B cell (primary cell): ENCODE data around the gene NETO2. TPM values are rescaled to one million over a fixed set of nuclear protein-coding genes. Genes with fewer than 3 reads are reported as not detected.
"Not testable (repeated sequence)": the region's sequence is repeated elsewhere in the genome, so short reads cannot be mapped to it uniquely, and the experiment has no call there.

Source experiments
- ATAC-seq: fragments of 200-7000 bp; cut with Tn5 transposase; one replicate; pipeline ENCODE4 v1.10.0; 2021; ENCODE audit warnings: low read depth, mild to moderate bottlenecking, moderate number of reproducible peaks, moderate library complexity
- CTCF ChIA-PET: fragments of 350-600 bp; sonication (Branson Sonifier 250); formaldehyde crosslinking; loops from one replicate; lab custom pipeline; 2021; ENCODE audit warnings: antibody characterized with exemption, inconsistent platforms; lab: Charles Lee
- POLR2A ChIA-PET: fragments of 350-600 bp; sonication (Branson Sonifier 250); formaldehyde crosslinking; loops from one replicate; lab custom pipeline; 2021; ENCODE audit warnings: antibody characterized with exemption; lab: Charles Lee
- DNase-seq: peaks from one replicate; pipeline ENCODE4 v3.0.0; 2013
- H2AFZ ChIP-seq: 2 replicates; pipeline ENCODE4 v1.6.1; 2012; ENCODE audit warnings: mild to moderate bottlenecking, low read depth, low read length; ENCODE audit not compliant: insufficient read depth, poor library complexity, severe bottlenecking
- H3K27ac ChIP-seq, 2 donors: 1 replicate in 1 of 2; 2 replicates in 1 of 2; pipeline ENCODE4 v1.5.1; 2012 to 2013; ENCODE audit warnings: low read length in 2 of 2, mild to moderate bottlenecking in 2 of 2, moderate library complexity in 1 of 2
- H3K27me3 ChIP-seq, 4 experiments: fragments of 200-600 bp in 1 of 4; sonication (generic) in 1 of 4; replicated peaks in 1 of 4; 1 replicate in 2 of 4; 2 replicates in 2 of 4; pipeline versions ENCODE4 v1.6.1 to v1.7.0; 2013 to 2016; ENCODE audit warnings: low read length in 3 of 4, mild to moderate bottlenecking in 2 of 4, mixed read lengths in 1 of 4, moderate library complexity in 1 of 4; ENCODE audit not compliant: insufficient read depth in 4 of 4, control insufficient read depth in 3 of 4; ENCODE audit errors: control extremely low read depth in 1 of 4
- H3K36me3 ChIP-seq, 2 experiments: replicated peaks in 1 of 2; 1 replicate in 1 of 2; 2 replicates in 1 of 2; pipeline versions ENCODE4 v1.6.1 to v1.7.1; 2013; ENCODE audit warnings: low read length in 1 of 2; ENCODE audit not compliant: insufficient read depth in 2 of 2, control insufficient read depth in 1 of 2; ENCODE audit errors: control extremely low read depth in 1 of 2, extremely low read depth in 1 of 2
- H3K4me1 ChIP-seq, 2 donors: fragments of 200-600 bp in 1 of 2; sonication (generic) in 1 of 2; 1 replicate in 1 of 2; 2 replicates in 1 of 2; pipeline versions ENCODE4 v1.5.1 to v1.6.1; 2013 to 2017; ENCODE audit warnings: low read length in 2 of 2; ENCODE audit not compliant: control insufficient read depth in 2 of 2, insufficient read depth in 2 of 2
- H3K4me2 ChIP-seq: replicated peaks from 2 replicates; pipeline ENCODE3; 2012; ENCODE audit warnings: mild to moderate bottlenecking, low read depth, low read length; ENCODE audit not compliant: poor library complexity, severe bottlenecking
- H3K4me3 ChIP-seq, 5 experiments: fragments of 200-600 bp in 1 of 5; sonication (generic) in 1 of 5; 1 replicate in 3 of 5; 2 replicates in 2 of 5; pipeline versions ENCODE4 v1.5.1 to v1.7.0; 2011 to 2016; ENCODE audit warnings: low read length in 4 of 5, mild to moderate bottlenecking in 4 of 5, low read depth in 2 of 5, control low read depth in 1 of 5, moderate library complexity in 1 of 5; ENCODE audit not compliant: insufficient read depth in 1 of 5; ENCODE audit errors: control extremely low read depth in 1 of 5, extremely low read depth in 1 of 5
- H3K79me2 ChIP-seq: fragments of 200-600 bp; sonication (generic); one replicate; pipeline ENCODE4 v1.6.0; 2016; ENCODE audit warnings: low read length; ENCODE audit not compliant: control insufficient read depth, insufficient read depth
- H3K9ac ChIP-seq: fragments of 200-600 bp; sonication (generic); 2 replicates; pipeline ENCODE4 v1.6.1; 2017; ENCODE audit warnings: mild to moderate bottlenecking, low read length, moderate library complexity
- H3K9me3 ChIP-seq, 3 donors: one replicate each; pipeline versions ENCODE4 v1.6.1 to v1.7.1; 2013; ENCODE audit warnings: low read length in 2 of 3; ENCODE audit not compliant: control insufficient read depth in 2 of 3, insufficient read depth in 1 of 3; ENCODE audit errors: control extremely low read depth in 1 of 3
- H4K20me1 ChIP-seq: 2 replicates; pipeline ENCODE4 v1.6.0; 2012; ENCODE audit warnings: mild to moderate bottlenecking, low read length; ENCODE audit not compliant: insufficient read depth, control insufficient read depth, poor library complexity, severe bottlenecking
- H3K27ac Mint-ChIP-seq: one replicate; pipeline ENCODE4 v1.8.0; 2021; ENCODE audit warnings: mixed read lengths
- H3K27me3 Mint-ChIP-seq: one replicate; pipeline ENCODE4 v1.8.0; 2021; ENCODE audit warnings: mixed read lengths
- H3K4me1 Mint-ChIP-seq: one replicate; pipeline ENCODE4 v1.8.0; 2021; ENCODE audit warnings: mixed read lengths
- H3K4me3 Mint-ChIP-seq: one replicate; pipeline ENCODE4 v1.8.0; 2021; ENCODE audit warnings: mixed read lengths
- H3K9me3 Mint-ChIP-seq: one replicate; pipeline ENCODE4 v1.8.0; 2022; ENCODE audit warnings: mixed read lengths; ENCODE audit not compliant: insufficient read depth
- EZH2 ChIP-seq: IDR thresholded peaks from 2 replicates; pipeline ENCODE4 v1.6.1; 2012; ENCODE audit warnings: borderline replicate concordance, low read depth, mild to moderate bottlenecking, moderate library complexity, low read length; ENCODE audit not compliant: insufficient read depth, poor library complexity, severe bottlenecking
- WGBS: methylation state at CpG from one replicate; pipeline ENCODE4 v1.1.5; 2013; ENCODE audit warnings: missing lambda C conversion rate; ENCODE audit not compliant: insufficient coverage; 5-methylcytosine and 5-hydroxymethylcytosine counted together
- intact Hi-C: fragments of 100-400 bp; cut with micrococcal nuclease; formaldehyde crosslinking; loops from one replicate; pipeline ENCODE4 v1.10.0; 2022
- polyA minus RNA-seq: library from RNA; depleted of rRNA, polyadenylated mRNA; stranded (reverse); fragments of >200 nt; gene quantifications from 2 replicates; pipeline ENCODE4 v1.2.3, GENCODE V29; 2012
- polyA plus RNA-seq: library from polyadenylated mRNA; depleted of rRNA; stranded (reverse); fragments of >200 nt; gene quantifications from 2 replicates; pipeline ENCODE4 v1.2.3, GENCODE V29; 2012
- total RNA-seq, 2 donors: library from RNA; stranded (reverse); fragments of 120-200 nt in 1 of 2; gene quantifications; 1 replicate in 1 of 2; 2 replicates in 1 of 2; pipeline versions ENCODE4 v1.2.3 to v1.2.4, GENCODE V29; 2013 to 2022
- TF ChIP-seq, protein P1 (sequence below): fragments of 200-600 bp; IDR thresholded peaks from one replicate; pipeline ENCODE4 v1.8.0; 2022; ENCODE audit warnings: antibody characterized with exemption, mild to moderate bottlenecking

The NETO2 gene
- 4.1 and 4.2 TPM in 2 replicates for total RNA-seq
- total RNA-seq (2013), result 2.4 TPM
- polyA plus RNA-seq, result 1.9 and 2.4 TPM in 2 replicates
- polyA minus RNA-seq, result 2.4 and 2.5 TPM in 2 replicates

- Histone ChIP-seq H3K4me1 (peaks cover 9 to 16% of the 10 kb centered on the region in 2 donors), H3K9ac (peak within 1 kb of the TSS; percentile 58), H3K79me2 (no peaks in the 10 kb centered on the region), H3K36me3 (no peaks in the 10 kb centered on the region), H3K27ac (no peak within 1 kb of the TSS), H4K20me1 (no peaks in the 10 kb centered on the region), H3K27me3 (peaks cover 0 to 9% (median 0%) of the 10 kb centered on the region in 4 experiments), H2AFZ (peak within 1 kb of the TSS; percentile 81), H3K9me3 (peaks cover 0 to 5% (median 0%) of the 10 kb centered on the region in 3 donors), H3K4me2 (peak within 1 kb of the TSS; percentile 93), H3K4me3 (peak within 1 kb of the TSS; percentile 42 to 81 (median 64))
- Mint-ChIP-seq H3K27ac (peak within 1 kb of the TSS; percentile 84), H3K9me3 (no peaks in the 10 kb centered on the region), H3K4me1 (peaks cover 19% of the 10 kb centered on the region), H3K4me3 (peak within 1 kb of the TSS; percentile 94), H3K27me3 (no peaks in the 10 kb centered on the region)
- POLR2A ChIA-PET, result no interaction called here
- ATAC-seq (peak; percentile 67), DNase-seq (peak; percentile 85)
- TF ChIP-seq EZH2, result no peak
- TF ChIP-seq, protein P1, sequence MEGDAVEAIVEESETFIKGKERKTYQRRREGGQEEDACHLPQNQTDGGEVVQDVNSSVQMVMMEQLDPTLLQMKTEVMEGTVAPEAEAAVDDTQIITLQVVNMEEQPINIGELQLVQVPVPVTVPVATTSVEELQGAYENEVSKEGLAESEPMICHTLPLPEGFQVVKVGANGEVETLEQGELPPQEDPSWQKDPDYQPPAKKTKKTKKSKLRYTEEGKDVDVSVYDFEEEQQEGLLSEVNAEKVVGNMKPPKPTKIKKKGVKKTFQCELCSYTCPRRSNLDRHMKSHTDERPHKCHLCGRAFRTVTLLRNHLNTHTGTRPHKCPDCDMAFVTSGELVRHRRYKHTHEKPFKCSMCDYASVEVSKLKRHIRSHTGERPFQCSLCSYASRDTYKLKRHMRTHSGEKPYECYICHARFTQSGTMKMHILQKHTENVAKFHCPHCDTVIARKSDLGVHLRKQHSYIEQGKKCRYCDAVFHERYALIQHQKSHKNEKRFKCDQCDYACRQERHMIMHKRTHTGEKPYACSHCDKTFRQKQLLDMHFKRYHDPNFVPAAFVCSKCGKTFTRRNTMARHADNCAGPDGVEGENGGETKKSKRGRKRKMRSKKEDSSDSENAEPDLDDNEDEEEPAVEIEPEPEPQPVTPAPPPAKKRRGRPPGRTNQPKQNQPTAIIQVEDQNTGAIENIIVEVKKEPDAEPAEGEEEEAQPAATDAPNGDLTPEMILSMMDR, result peak; percentile 26
- intact Hi-C loops, result loop anchor here (1.0 to 10.0 kb wide), 9 partner anchors 118 to 1478 kb away; partner anchors contain the start of genes C16orf87, DNAJA2, ITFG1 and LONP2
- 2% methylated on average over 127 of the region's 130 CpGs for WGBS
- CTCF ChIA-PET, result interaction anchor here (0.6 to 6.2 kb wide), 23 partner anchors 12 to 1479 kb away, joined by 3 to 60 read pairs (median 6); partner anchors contain the start of genes ABCC12, DNAJA2, ITFG1 and PHKB
Measured at GRCh38 chr16:47143677-47144558, at the start of gene NETO2. Gene NETO2 (minus strand): TSS chr16:47143945. CDS start chr16:47143612, 333 bp downstream.

DNA sequence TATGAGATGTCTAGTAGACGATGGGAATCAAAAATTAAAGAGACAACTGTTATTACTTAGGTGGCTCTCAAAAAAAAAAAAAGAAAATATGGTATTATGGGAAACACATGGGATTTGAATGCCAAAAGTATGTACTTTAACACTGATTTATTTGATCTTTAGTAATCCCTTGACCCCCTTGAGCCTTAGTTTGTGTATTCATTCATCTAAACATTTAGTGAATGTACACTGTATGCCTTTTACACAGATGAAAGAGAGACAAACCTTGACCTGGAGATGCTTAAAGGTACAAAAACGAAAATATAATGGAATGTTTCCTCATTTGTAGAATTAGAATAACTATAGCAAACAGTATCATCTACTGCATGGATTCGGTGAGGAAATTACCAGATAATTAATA is 38.6 kb upstream of the NETO2 start:
- no peak overlapping the region for H3K4me3 Mint-ChIP-seq
- no CpG with 5 or more reads among the region's 3 CpGs for WGBS
- H3K27ac ChIP-seq, result no peak overlapping the region
- intact Hi-C loops, result no loop called here
- ChIA-PET POLR2A (no interaction called here), CTCF (no interaction called here)
- no peak overlapping the region for H3K9ac ChIP-seq
- no peak for DNase-seq
- no peaks in the 10 kb centered on the region for H3K27me3 Mint-ChIP-seq
- H3K4me2 ChIP-seq, result no peak overlapping the region
- H3K36me3 ChIP-seq, result no peaks in the 10 kb centered on the region
- no peak for ATAC-seq
- no peak for TF ChIP-seq EZH2
- TF ChIP-seq, protein P1, result no peak
- H3K4me3 ChIP-seq, result no peak overlapping the region
- H3K27me3 ChIP-seq, result no peaks in the 10 kb centered on the region
- peaks cover 0 to 5% (median 0%) of the 10 kb centered on the region in 3 donors for H3K9me3 ChIP-seq
- H3K4me1 ChIP-seq, result no peaks in the 10 kb centered on the region
- no peaks in the 10 kb centered on the region for H3K4me1 Mint-ChIP-seq
- H2AFZ ChIP-seq, result no peak overlapping the region
- H3K27ac Mint-ChIP-seq, result no peak overlapping the region
- no peaks in the 10 kb centered on the region for H3K9me3 Mint-ChIP-seq
- no peaks in the 10 kb centered on the region for H3K79me2 ChIP-seq
- no peaks in the 10 kb centered on the region for H4K20me1 ChIP-seq

GRCh38 chr16:47181066-47181465 is 37.3 kb upstream of the NETO2 start:
- POLR2A ChIA-PET, H3K4me3 Mint-ChIP-seq, ATAC-seq, H3K27ac Mint-ChIP-seq, H3K36me3 ChIP-seq, H4K20me1 ChIP-seq, H3K4me1 ChIP-seq, H3K9me3 Mint-ChIP-seq, H3K4me3 ChIP-seq, H2AFZ ChIP-seq, CTCF ChIA-PET, H3K9me3 ChIP-seq, H3K79me2 ChIP-seq, H3K9ac ChIP-seq, H3K27me3 Mint-ChIP-seq, DNase-seq, H3K4me1 Mint-ChIP-seq, H3K27me3 ChIP-seq, intact Hi-C loops, H3K27ac ChIP-seq, H3K4me2 ChIP-seq: not testable (repeated sequence)
- over 99% methylated on average over 18 of the region's 31 CpGs for WGBS
